ENCODE data around the gene RND3.

GRCh38 chr2:150468350-150468960 lies 19.0 kb downstream of the RND3 start:
- TF ChIP-seq BRD9 (IDR thresholded peaks at IDR 0.05; ENCODE audit: low read depth, partially characterized antibody) (no peak), CTCF (IDR thresholded peaks at IDR 0.05 in 2 of 3, conservative IDR thresholded peaks at IDR 0.05 in 1 of 3; ENCODE audit: insufficient read depth in 2 of 3, low read depth in 1 of 3, low read length in 3 of 3) (no peak), CHD2 (IDR thresholded peaks at IDR 0.05; ENCODE audit: low read depth, low read length) (no peak), CHCHD3 (CRISPR knock-in tag; IDR thresholded peaks at IDR 0.05) (no peak), JUNB (CRISPR knock-in tag; conservative IDR thresholded peaks at IDR 0.05) (no peak), DACH1 (IDR thresholded peaks at IDR 0.05; ENCODE audit: partially characterized antibody) (no peak), STAT5A (IDR thresholded peaks at IDR 0.05; ENCODE audit: borderline replicate concordance, low read length) (no peak), YY1 (IDR thresholded peaks at IDR 0.05; ENCODE audit: borderline replicate concordance in 1 of 3, control insufficient read depth in 1 of 3, extremely low read depth in 1 of 3, insufficient read depth in 3 of 3, insufficient read length in 1 of 3, insufficient replicate concordance in 2 of 3, low read depth in 1 of 3, low read length in 2 of 3) (no peak), ZZZ3 (IDR thresholded peaks at IDR 0.05) (no peak)
- TF ChIP-seq, protein P1, sequence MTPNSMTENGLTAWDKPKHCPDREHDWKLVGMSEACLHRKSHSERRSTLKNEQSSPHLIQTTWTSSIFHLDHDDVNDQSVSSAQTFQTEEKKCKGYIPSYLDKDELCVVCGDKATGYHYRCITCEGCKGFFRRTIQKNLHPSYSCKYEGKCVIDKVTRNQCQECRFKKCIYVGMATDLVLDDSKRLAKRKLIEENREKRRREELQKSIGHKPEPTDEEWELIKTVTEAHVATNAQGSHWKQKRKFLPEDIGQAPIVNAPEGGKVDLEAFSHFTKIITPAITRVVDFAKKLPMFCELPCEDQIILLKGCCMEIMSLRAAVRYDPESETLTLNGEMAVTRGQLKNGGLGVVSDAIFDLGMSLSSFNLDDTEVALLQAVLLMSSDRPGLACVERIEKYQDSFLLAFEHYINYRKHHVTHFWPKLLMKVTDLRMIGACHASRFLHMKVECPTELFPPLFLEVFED (CRISPR knock-in tag; conservative IDR thresholded peaks at IDR 0.05) = no peak
